DND-41 (cell line): ENCODE results near the gene FAM114A1.

Source experiments
- EZH2 ChIP-seq: IDR thresholded peaks from 3 replicates; pipeline ENCODE4 v1.6.1; 2012; ENCODE audit warnings: borderline replicate concordance, low read depth, mild to moderate bottlenecking, moderate library complexity, low read length, inconsistent platforms; ENCODE audit not compliant: severe bottlenecking
- TF ChIP-seq, protein P1 (sequence below): IDR thresholded peaks from 2 replicates; pipeline ENCODE4 v1.5.1; 2012; ENCODE audit warnings: borderline replicate concordance, low read length, moderate library complexity, mild to moderate bottlenecking; ENCODE audit not compliant: poor library complexity, severe bottlenecking; ENCODE audit errors: extremely low read depth

DNA sequence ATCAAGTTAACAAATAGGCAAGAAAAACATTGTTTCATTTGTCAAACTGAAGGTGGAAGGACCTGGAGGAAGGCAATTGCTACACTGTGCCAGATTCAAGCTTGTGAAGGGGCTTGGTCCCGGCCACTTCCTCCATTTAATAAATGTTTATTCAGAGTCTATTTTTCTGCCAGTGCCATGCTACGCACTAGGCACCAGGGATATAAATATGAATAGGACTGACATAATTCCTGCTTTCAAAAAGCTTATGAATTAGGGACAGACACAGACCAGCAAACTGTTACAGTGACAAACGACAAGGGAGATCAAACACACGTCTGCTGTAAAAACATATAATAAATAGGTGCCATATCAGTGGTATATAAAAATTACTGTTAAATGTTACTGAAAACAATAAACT, 11.6 kb upstream of the FAM114A1 start:
- TF ChIP-seq, protein P1, sequence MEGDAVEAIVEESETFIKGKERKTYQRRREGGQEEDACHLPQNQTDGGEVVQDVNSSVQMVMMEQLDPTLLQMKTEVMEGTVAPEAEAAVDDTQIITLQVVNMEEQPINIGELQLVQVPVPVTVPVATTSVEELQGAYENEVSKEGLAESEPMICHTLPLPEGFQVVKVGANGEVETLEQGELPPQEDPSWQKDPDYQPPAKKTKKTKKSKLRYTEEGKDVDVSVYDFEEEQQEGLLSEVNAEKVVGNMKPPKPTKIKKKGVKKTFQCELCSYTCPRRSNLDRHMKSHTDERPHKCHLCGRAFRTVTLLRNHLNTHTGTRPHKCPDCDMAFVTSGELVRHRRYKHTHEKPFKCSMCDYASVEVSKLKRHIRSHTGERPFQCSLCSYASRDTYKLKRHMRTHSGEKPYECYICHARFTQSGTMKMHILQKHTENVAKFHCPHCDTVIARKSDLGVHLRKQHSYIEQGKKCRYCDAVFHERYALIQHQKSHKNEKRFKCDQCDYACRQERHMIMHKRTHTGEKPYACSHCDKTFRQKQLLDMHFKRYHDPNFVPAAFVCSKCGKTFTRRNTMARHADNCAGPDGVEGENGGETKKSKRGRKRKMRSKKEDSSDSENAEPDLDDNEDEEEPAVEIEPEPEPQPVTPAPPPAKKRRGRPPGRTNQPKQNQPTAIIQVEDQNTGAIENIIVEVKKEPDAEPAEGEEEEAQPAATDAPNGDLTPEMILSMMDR, result no peak
- TF ChIP-seq EZH2, result no peak
